H9 (cell line): ENCODE results near the gene SCAP. TPM values are rescaled to one million over a fixed set of nuclear protein-coding genes. Genes with fewer than 3 reads are reported as not detected.

Source experiments
- DNase-seq: peaks from one replicate; pipeline ENCODE4 v3.0.0-alpha.2; 2017
- H2AFZ ChIP-seq: one replicate; pipeline ENCODE4 v1.6.1; 2013; ENCODE audit warnings: mild to moderate bottlenecking, low read length, control low read depth, moderate library complexity
- H2AK5ac ChIP-seq: 2 replicates; pipeline ENCODE4 v1.6.1; 2013; ENCODE audit warnings: low read length, control low read depth, mixed read lengths; ENCODE audit not compliant: insufficient read length
- H2BK120ac ChIP-seq: one replicate; pipeline ENCODE4 v1.6.1; 2013; ENCODE audit warnings: low read depth, mild to moderate bottlenecking, low read length, control low read depth, inconsistent platforms; ENCODE audit not compliant: poor library complexity, severe bottlenecking
- H2BK12ac ChIP-seq: 2 replicates; pipeline ENCODE4 v1.6.1; 2013; ENCODE audit warnings: low read length, control low read depth, mixed read lengths, low read depth; ENCODE audit not compliant: insufficient read length
- H2BK15ac ChIP-seq: 2 replicates; pipeline ENCODE4 v1.6.1; 2013; ENCODE audit warnings: low read depth, low read length, control low read depth
- H2BK20ac ChIP-seq: one replicate; pipeline ENCODE4 v1.6.1; 2013; ENCODE audit warnings: low read depth, mild to moderate bottlenecking, low read length, control low read depth, inconsistent platforms; ENCODE audit not compliant: poor library complexity, severe bottlenecking
- H2BK5ac ChIP-seq: 2 replicates; pipeline ENCODE4 v1.6.1; 2013; ENCODE audit warnings: low read length, control low read depth, mixed read lengths; ENCODE audit not compliant: insufficient read length
- H3K14ac ChIP-seq: 2 replicates; pipeline ENCODE4 v1.6.1; 2013; ENCODE audit warnings: low read length, control low read depth; ENCODE audit not compliant: insufficient read depth
- H3K18ac ChIP-seq: 2 replicates; pipeline ENCODE4 v1.6.1; 2013; ENCODE audit warnings: low read depth, mild to moderate bottlenecking, mixed read lengths, low read length, control low read depth; ENCODE audit not compliant: insufficient read length
- H3K23ac ChIP-seq: 2 replicates; pipeline ENCODE4 v1.6.1; 2013; ENCODE audit warnings: low read length, control low read depth, mixed read lengths, low read depth; ENCODE audit not compliant: insufficient read length
- H3K23me2 ChIP-seq: 2 replicates; pipeline ENCODE4 v1.6.1; 2013; ENCODE audit warnings: low read depth, mild to moderate bottlenecking, mixed read lengths, low read length, control low read depth; ENCODE audit not compliant: insufficient read length, poor library complexity, severe bottlenecking
- H3K27ac ChIP-seq: 2 replicates; pipeline ENCODE4 v1.5.1; 2013; ENCODE audit warnings: low read length, control low read depth, mixed read lengths, low read depth; ENCODE audit not compliant: insufficient read length
- H3K27me3 ChIP-seq: 2 replicates; pipeline ENCODE4 v1.6.1; 2013; ENCODE audit warnings: low read length, control low read depth, inconsistent platforms; ENCODE audit not compliant: insufficient read depth
- H3K4ac ChIP-seq: 2 replicates; pipeline ENCODE4 v1.6.1; 2013; ENCODE audit warnings: low read depth, mild to moderate bottlenecking, control low read depth, inconsistent platforms, low read length, moderate library complexity
- H3K4me1 ChIP-seq: 2 replicates; pipeline ENCODE4 v1.6.1; 2013; ENCODE audit warnings: low read length, control low read depth, inconsistent platforms; ENCODE audit not compliant: insufficient read depth
- H3K4me2 ChIP-seq: 2 replicates; pipeline ENCODE4 v1.6.1; 2013; ENCODE audit warnings: low read length, control low read depth, mixed read lengths; ENCODE audit not compliant: insufficient read length, insufficient read depth
- H3K56ac ChIP-seq: 2 replicates; pipeline ENCODE4 v1.6.1; 2013; ENCODE audit warnings: low read depth, mild to moderate bottlenecking, mixed read lengths, low read length, control low read depth; ENCODE audit not compliant: insufficient read length
- H3K79me1 ChIP-seq: 2 replicates; pipeline ENCODE4 v1.6.1; 2013; ENCODE audit warnings: low read depth, mild to moderate bottlenecking, moderate library complexity, low read length, control low read depth, inconsistent platforms; ENCODE audit not compliant: insufficient read depth, poor library complexity, severe bottlenecking
- H3K79me2 ChIP-seq: 2 replicates; pipeline ENCODE4 v1.6.1; 2013; ENCODE audit warnings: low read length, control low read depth, inconsistent platforms; ENCODE audit not compliant: insufficient read depth
- H3K9ac ChIP-seq: 2 replicates; pipeline ENCODE4 v1.6.1; 2013; ENCODE audit warnings: low read length, control low read depth, mixed read lengths; ENCODE audit not compliant: insufficient read length; ENCODE audit errors: extremely low read depth
- H3K9me3 ChIP-seq: one replicate; pipeline ENCODE4 v1.6.1; 2013; ENCODE audit warnings: low read depth, low read length, inconsistent platforms; ENCODE audit not compliant: control insufficient read depth
- H3T11ph ChIP-seq: one replicate; pipeline ENCODE4 v1.6.1; 2013; ENCODE audit warnings: mild to moderate bottlenecking, low read length, control low read depth, inconsistent platforms
- H4K20me1 ChIP-seq: one replicate; pipeline ENCODE4 v1.6.1; 2013; ENCODE audit not compliant: control insufficient read depth, insufficient read length, insufficient read depth
- H4K5ac ChIP-seq: 2 replicates; pipeline ENCODE4 v1.6.1; 2013; ENCODE audit warnings: low read depth, mild to moderate bottlenecking, mixed read lengths, low read length, control low read depth; ENCODE audit not compliant: insufficient read length
- H4K8ac ChIP-seq: replicated peaks from 2 replicates; pipeline ENCODE4 v1.6.1; 2013; ENCODE audit warnings: low read length, control low read depth, mixed read lengths, low read depth; ENCODE audit not compliant: insufficient read length
- H4K91ac ChIP-seq: 2 replicates; pipeline ENCODE4 v1.6.1; 2013; ENCODE audit warnings: low read depth, mild to moderate bottlenecking, moderate library complexity, mixed read lengths, low read length, control low read depth; ENCODE audit not compliant: insufficient read length
- H3K27ac Mint-ChIP-seq, 3 experiments: 2 replicates in 2 of 3; 3 replicates in 1 of 3; pipeline ENCODE4 v1.8.0; 2020 to 2021; ENCODE audit warnings: mixed read lengths in 3 of 3, mild to moderate bottlenecking in 1 of 3, moderate library complexity in 1 of 3
- H3K27me3 Mint-ChIP-seq: 2 replicates; pipeline ENCODE4 v1.8.0; 2021; ENCODE audit warnings: low read depth, mild to moderate bottlenecking, moderate library complexity, mixed read lengths
- H3K36me3 Mint-ChIP-seq, 3 experiments: 2 replicates in 2 of 3; 3 replicates in 1 of 3; pipeline ENCODE4 v1.8.0; 2020 to 2021; ENCODE audit warnings: low read depth in 3 of 3, mixed read lengths in 3 of 3; ENCODE audit not compliant: insufficient read depth in 1 of 3
- H3K4me1 Mint-ChIP-seq, 2 experiments: 2 replicates each; pipeline ENCODE4 v1.8.0; 2020; ENCODE audit warnings: mixed read lengths in 2 of 2
- H3K4me3 Mint-ChIP-seq, 2 experiments: 2 replicates in 1 of 2; 3 replicates in 1 of 2; pipeline ENCODE4 v1.8.0; 2020 to 2021; ENCODE audit warnings: mild to moderate bottlenecking in 2 of 2, mixed read lengths in 2 of 2, moderate library complexity in 1 of 2
- H3K9me3 Mint-ChIP-seq, 2 experiments: 2 replicates in 1 of 2; 3 replicates in 1 of 2; pipeline ENCODE4 v1.8.0; 2020; ENCODE audit warnings: mild to moderate bottlenecking in 2 of 2, mixed read lengths in 2 of 2, moderate library complexity in 1 of 2
- WGBS: extraction: QIAGEN DNeasy Blood & Tissue Kit; methylation state at CpG from one replicate; pipeline ENCODE4 v1.1.7; 2013; ENCODE audit warnings: missing lambda C conversion rate, low lambda C conversion rate, mixed read lengths; ENCODE audit not compliant: insufficient read length; ENCODE audit errors: extremely low coverage; 5-methylcytosine and 5-hydroxymethylcytosine counted together
- total RNA-seq: library from RNA; stranded (reverse); gene quantifications from 2 replicates; pipeline ENCODE4 v1.2.1, GENCODE V29; 2021
- TF ChIP-seq, protein P1 (sequence below): fragments of 200-600 bp; sonication (generic); conservative IDR thresholded peaks from 3 replicates; pipeline ENCODE4 v1.8.0; 2021; ENCODE audit warnings: antibody characterized with exemption, mild to moderate bottlenecking

SCAP gene
- total RNA-seq, 1 experiment from 2014 or later = 104 TPM

DNA sequence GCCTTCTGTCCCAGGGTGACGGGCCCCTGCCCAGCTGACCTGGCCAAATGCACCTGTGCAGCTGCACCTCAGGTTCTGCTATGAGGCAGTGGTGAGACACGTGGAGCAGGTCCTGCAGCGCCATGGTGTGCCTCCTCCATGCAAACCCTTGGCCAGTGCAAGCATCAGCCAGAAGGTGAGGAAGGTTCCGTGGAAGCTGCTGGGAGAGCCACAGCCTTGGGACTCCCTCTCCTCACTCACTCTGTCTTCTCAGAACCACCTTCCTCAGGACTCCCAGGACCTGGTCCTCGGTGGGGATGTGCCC lies 63.3 kb downstream of the SCAP start:
- Histone ChIP-seq H3K4me2 (no peak overlapping the region), H2BK5ac (no peak overlapping the region), H3K4me1 (no peaks in the 10 kb centered on the region), H3K4ac (no peak overlapping the region), H3K27me3 (no peaks in the 10 kb centered on the region), H2BK20ac (no peak overlapping the region), H4K20me1 (no peaks in the 10 kb centered on the region), H4K5ac (no peak overlapping the region), H3K56ac (no peak overlapping the region), H3T11ph (no peak overlapping the region), H2BK120ac (no peak overlapping the region), H3K14ac (no peak overlapping the region), H3K18ac (no peak overlapping the region), H3K9me3 (no peaks in the 10 kb centered on the region), H4K91ac (no peak overlapping the region), H2BK12ac (no peak overlapping the region), H3K9ac (no peak overlapping the region), H3K23me2 (no peaks in the 10 kb centered on the region), H2AFZ (no peak overlapping the region), H3K79me1 (no peaks in the 10 kb centered on the region), H2AK5ac (no peak overlapping the region), H4K8ac (no peak overlapping the region), H3K23ac (no peak overlapping the region), H2BK15ac (no peak overlapping the region), H3K27ac (no peak overlapping the region), H3K79me2 (no peaks in the 10 kb centered on the region)
- Mint-ChIP-seq H3K27ac (no peak overlapping the region), H3K9me3 (peaks cover 0 to 9% of the 10 kb centered on the region in 2 experiments; a peak in 3 of 5 replicates), H3K4me1 (peaks cover 4 to 12% of the 10 kb centered on the region in 2 experiments), H3K4me3 (no peak overlapping the region), H3K36me3 (peaks cover 36 to 69% (median 64%) of the 10 kb centered on the region in 3 experiments), H3K27me3 (no peaks in the 10 kb centered on the region; the same call in 1 of the 2 replicates)
- no CpG with 5 or more reads among the region's 5 CpGs for WGBS
- no peak for DNase-seq
- TF ChIP-seq, protein P1, sequence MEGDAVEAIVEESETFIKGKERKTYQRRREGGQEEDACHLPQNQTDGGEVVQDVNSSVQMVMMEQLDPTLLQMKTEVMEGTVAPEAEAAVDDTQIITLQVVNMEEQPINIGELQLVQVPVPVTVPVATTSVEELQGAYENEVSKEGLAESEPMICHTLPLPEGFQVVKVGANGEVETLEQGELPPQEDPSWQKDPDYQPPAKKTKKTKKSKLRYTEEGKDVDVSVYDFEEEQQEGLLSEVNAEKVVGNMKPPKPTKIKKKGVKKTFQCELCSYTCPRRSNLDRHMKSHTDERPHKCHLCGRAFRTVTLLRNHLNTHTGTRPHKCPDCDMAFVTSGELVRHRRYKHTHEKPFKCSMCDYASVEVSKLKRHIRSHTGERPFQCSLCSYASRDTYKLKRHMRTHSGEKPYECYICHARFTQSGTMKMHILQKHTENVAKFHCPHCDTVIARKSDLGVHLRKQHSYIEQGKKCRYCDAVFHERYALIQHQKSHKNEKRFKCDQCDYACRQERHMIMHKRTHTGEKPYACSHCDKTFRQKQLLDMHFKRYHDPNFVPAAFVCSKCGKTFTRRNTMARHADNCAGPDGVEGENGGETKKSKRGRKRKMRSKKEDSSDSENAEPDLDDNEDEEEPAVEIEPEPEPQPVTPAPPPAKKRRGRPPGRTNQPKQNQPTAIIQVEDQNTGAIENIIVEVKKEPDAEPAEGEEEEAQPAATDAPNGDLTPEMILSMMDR = no peak
